ENCODE results near the gene ATG9B. TPM values are rescaled to one million over a fixed set of nuclear protein-coding genes. Genes with fewer than 3 reads are reported as not detected.

The ATG9B gene
- total and polyA plus RNA-seq, 7 donors = 0.12 to 0.18 (median 0.18) TPM; not detected in 4

DNA sequence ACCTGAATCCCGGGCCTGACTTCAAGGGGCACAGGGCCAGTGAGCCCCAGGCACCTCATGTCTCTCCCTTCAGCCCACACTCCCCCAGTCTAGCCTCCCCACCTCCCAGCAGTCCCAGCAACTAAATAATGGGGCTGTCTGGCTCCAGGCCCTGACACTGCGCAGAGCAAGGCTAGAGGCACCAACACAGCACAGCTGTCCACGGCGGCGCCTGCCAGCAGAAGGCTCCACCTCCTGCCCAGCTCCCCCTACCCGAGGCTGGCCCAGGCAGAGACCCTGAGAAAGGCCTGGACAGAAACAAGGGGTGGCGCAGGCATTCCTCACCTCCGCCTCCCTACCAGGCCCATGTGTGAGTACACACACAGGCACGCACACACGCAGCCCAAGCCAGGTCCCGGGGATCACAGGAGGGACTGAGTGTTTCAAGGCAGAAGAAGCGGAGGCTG, 52.2 kb downstream of the ATG9B start:
- Histone ChIP-seq H3K27me3 (ENCODE audit: insufficient read depth in 3 of 3, low read length in 2 of 3) (peaks cover 0 to 47% (median 19%) of the 10 kb centered on the region in 3 donors), H3K4me3 (no peak overlapping the region), H3K4me1 (peaks cover 24% of the 10 kb centered on the region), H3K27ac (no peak overlapping the region), H3K9me3 (no peaks in the 10 kb centered on the region), H3K36me3 (ENCODE audit: insufficient read depth in 1 of 2, low read depth in 1 of 2) (no peaks in the 10 kb centered on the region)
- intact Hi-C loops (cut with DNase I) = no loop called here
- TF ChIP-seq, protein P1, sequence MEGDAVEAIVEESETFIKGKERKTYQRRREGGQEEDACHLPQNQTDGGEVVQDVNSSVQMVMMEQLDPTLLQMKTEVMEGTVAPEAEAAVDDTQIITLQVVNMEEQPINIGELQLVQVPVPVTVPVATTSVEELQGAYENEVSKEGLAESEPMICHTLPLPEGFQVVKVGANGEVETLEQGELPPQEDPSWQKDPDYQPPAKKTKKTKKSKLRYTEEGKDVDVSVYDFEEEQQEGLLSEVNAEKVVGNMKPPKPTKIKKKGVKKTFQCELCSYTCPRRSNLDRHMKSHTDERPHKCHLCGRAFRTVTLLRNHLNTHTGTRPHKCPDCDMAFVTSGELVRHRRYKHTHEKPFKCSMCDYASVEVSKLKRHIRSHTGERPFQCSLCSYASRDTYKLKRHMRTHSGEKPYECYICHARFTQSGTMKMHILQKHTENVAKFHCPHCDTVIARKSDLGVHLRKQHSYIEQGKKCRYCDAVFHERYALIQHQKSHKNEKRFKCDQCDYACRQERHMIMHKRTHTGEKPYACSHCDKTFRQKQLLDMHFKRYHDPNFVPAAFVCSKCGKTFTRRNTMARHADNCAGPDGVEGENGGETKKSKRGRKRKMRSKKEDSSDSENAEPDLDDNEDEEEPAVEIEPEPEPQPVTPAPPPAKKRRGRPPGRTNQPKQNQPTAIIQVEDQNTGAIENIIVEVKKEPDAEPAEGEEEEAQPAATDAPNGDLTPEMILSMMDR (IDR thresholded peaks at IDR 0.05) = no peak
- DNase-seq (no peak), ATAC-seq (peak in 3 of 4 donors; percentile 33 to 48 (median 39))
- 30 to 36% (median 31%) methylated on average over 12 of the region's 12 CpGs for WGBS, 3 donors

- Histone ChIP-seq H3K4me3 (no peak overlapping the region), H3K27me3 (ENCODE audit: insufficient read depth in 3 of 3, low read length in 2 of 3) (peaks cover 0 to 41% (median 15%) of the 10 kb centered on the region in 3 donors)
- no peak for DNase-seq
These were observed 52.9 kb downstream of the ATG9B start for GRCh38 chr7:150971242-150972022.

DNA sequence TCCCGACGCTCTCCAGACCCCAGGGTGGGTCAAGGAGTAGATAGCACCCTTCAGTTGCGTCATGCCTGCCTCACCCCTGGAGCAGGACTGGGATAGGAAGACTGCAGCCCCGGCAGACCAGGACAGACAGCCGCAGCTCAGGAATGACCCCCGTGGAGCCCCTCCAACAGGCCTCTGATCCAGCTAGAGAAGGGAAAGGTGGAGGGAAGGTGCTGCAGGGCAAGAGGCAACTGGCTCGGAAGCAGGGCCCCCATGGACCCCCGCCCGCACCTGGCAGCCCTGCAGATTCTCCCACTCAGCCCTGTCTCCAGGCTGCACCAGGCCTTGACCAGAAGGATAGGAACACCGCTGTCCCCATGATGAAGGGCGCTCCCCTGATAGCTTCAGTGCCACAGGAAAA, 53.9 kb downstream of the ATG9B start:
- no peaks in the 10 kb centered on the region for H3K36me3 ChIP-seq (ENCODE audit: insufficient read depth in 1 of 2, low read depth in 1 of 2)
- H3K4me1 ChIP-seq = peaks cover 22% of the 10 kb centered on the region
- H3K27ac ChIP-seq = no peak overlapping the region
- intact Hi-C loops (cut with DNase I) = no loop called here
- H3K9me3 ChIP-seq = no peaks in the 10 kb centered on the region
- TF ChIP-seq, protein P1 (IDR thresholded peaks at IDR 0.05) = no peak
- WGBS, 3 donors = 83 to 92% (median 88%) methylated on average over 11 of the region's 11 CpGs
- ATAC-seq (no peak), DNase-seq (no peak)
- no peak overlapping the region for H3K4me3 ChIP-seq
- peaks cover 0 to 31% (median 15%) of the 10 kb centered on the region in 3 donors for H3K27me3 ChIP-seq (ENCODE audit: insufficient read depth in 3 of 3, low read length in 2 of 3)

More at GRCh38 chr7:150971242-150972022, 52.9 kb downstream of the ATG9B start:
- intact Hi-C loops (cut with DNase I) = no loop called here
- H3K4me1 ChIP-seq = peaks cover 24% of the 10 kb centered on the region
- no peaks in the 10 kb centered on the region for H3K36me3 ChIP-seq (ENCODE audit: insufficient read depth in 1 of 2, low read depth in 1 of 2)
- H3K27ac ChIP-seq = no peak overlapping the region
- no peak for ATAC-seq
- TF ChIP-seq, protein P1 (IDR thresholded peaks at IDR 0.05) = no peak
- no peaks in the 10 kb centered on the region for H3K9me3 ChIP-seq
- WGBS, 3 donors = 27 to 37% (median 36%) methylated on average over 15 to 16 of the region's 16 CpGs

DNA sequence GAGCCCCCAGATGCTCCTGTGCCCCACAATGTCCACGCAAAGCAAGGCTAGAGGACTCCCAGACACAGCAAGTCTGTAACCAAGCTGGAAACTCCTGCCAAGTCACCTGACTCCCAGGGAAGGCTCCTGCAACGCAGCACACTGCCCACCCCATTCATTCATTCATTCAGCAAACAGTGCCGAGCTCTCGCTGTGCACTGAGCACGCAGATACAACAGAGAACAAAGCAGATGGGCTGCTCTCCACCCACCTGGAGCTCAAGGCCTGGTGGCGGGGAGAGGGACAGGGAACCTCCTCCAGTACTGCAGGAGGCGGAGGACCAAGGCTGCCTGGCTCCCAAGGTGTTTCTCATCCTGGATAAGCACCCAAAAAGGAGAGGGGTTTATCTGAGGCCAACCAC, 54.8 kb downstream of the ATG9B start:
- peaks cover 19% of the 10 kb centered on the region for H3K4me1 ChIP-seq
- no peaks in the 10 kb centered on the region for H3K36me3 ChIP-seq (ENCODE audit: insufficient read depth in 1 of 2, low read depth in 1 of 2)
- peaks cover 0 to 22% (median 8%) of the 10 kb centered on the region in 3 donors for H3K27me3 ChIP-seq (ENCODE audit: insufficient read depth in 3 of 3, low read length in 2 of 3)
- TF ChIP-seq, protein P1 (IDR thresholded peaks at IDR 0.05) = no peak
- H3K9me3 ChIP-seq = no peaks in the 10 kb centered on the region
- H3K27ac ChIP-seq = no peak overlapping the region
- no peak for DNase-seq
- no peak overlapping the region for H3K4me3 ChIP-seq
- intact Hi-C loops (cut with DNase I) = no loop called here
- 78 to 80% (median 79%) methylated on average over 7 of the region's 7 CpGs for WGBS, 3 donors
- ATAC-seq = no peak
